IMR-90 (cell line): ENCODE measurements around the gene SRXN1. TPM values are rescaled to one million over a fixed set of nuclear protein-coding genes. Genes with fewer than 3 reads are reported as not detected.
A peak's percentile ranks its signal among the peaks of the same experiment; 100 is the strongest.

Experiments used
- ATAC-seq: fragments of 200-7000 bp; cut with Tn5 transposase; 2 replicates; pipeline ENCODE4 v1.9.1; 2020; ENCODE audit warnings: low read depth, mild to moderate bottlenecking, moderate library complexity
- Bru-seq: library from RNA; stranded (reverse); fragments of 400-500 nt; gene quantifications from one replicate; lab custom pipeline; 2021; lab: Mats Ljungman, UMichigan
- BruChase-seq, 2 experiments: library from RNA; stranded (reverse); fragments of 400-500 nt; gene quantifications; one replicate each; lab custom pipeline; 2021; lab: Mats Ljungman, UMichigan
- BruUV-seq: library from RNA; stranded (reverse); fragments of 400-500 nt; replicated peaks from 2 replicates; lab custom pipeline; 2021; lab: Mats Ljungman, UMichigan
- CTCF ChIA-PET: fragments of 300-600 bp; formaldehyde crosslinking; extraction: SDS; loops from one replicate; lab custom pipeline; 2021; ENCODE audit warnings: antibody characterized with exemption; lab: Yijun Ruan, JAX
- POLR2A ChIA-PET: fragments of 300-600 bp; sonication (Branson Sonifier 250); formaldehyde crosslinking; loops from one replicate; lab custom pipeline; 2022; ENCODE audit warnings: antibody characterized with exemption; ENCODE audit not compliant: unreplicated experiment; lab: Charles Lee
- DNase-seq: peaks from one replicate; pipeline ENCODE4 v3.0.0; 2013
- H2AFZ ChIP-seq: replicated peaks from 2 replicates; pipeline ENCODE3; 2013; ENCODE audit warnings: low read length, mild to moderate bottlenecking; ENCODE audit not compliant: poor library complexity
- H2AK5ac ChIP-seq: 2 replicates; pipeline ENCODE4 v1.6.1; 2013; ENCODE audit warnings: low read depth, low read length, inconsistent platforms
- H2AK9ac ChIP-seq: replicated peaks from 2 replicates; pipeline ENCODE3; 2013; ENCODE audit warnings: mild to moderate bottlenecking, low read depth, low read length, moderate library complexity; ENCODE audit not compliant: poor library complexity
- H2BK120ac ChIP-seq: 2 replicates; pipeline ENCODE4 v1.6.1; 2013; ENCODE audit warnings: low read depth, low read length, inconsistent platforms
- H2BK15ac ChIP-seq: 3 replicates; pipeline ENCODE4 v1.6.1; 2013; ENCODE audit warnings: low read depth, low read length, inconsistent platforms
- H2BK20ac ChIP-seq: 2 replicates; pipeline ENCODE4 v1.6.1; 2013; ENCODE audit warnings: low read depth, mild to moderate bottlenecking, inconsistent platforms, low read length, moderate library complexity
- H2BK5ac ChIP-seq: 2 replicates; pipeline ENCODE4 v1.6.1; 2013; ENCODE audit warnings: mild to moderate bottlenecking, low read depth, low read length, inconsistent platforms; ENCODE audit not compliant: poor library complexity, severe bottlenecking
- H3K14ac ChIP-seq: replicated peaks from 2 replicates; pipeline ENCODE4 v1.6.1; 2013; ENCODE audit warnings: low read depth, low read length, inconsistent platforms
- H3K18ac ChIP-seq: 2 replicates; pipeline ENCODE4 v1.6.1; 2013; ENCODE audit warnings: low read depth, low read length, control low read depth
- H3K23ac ChIP-seq: 2 replicates; pipeline ENCODE4 v1.6.1; 2013; ENCODE audit warnings: low read depth, low read length, inconsistent platforms
- H3K27ac ChIP-seq: 2 replicates; pipeline ENCODE4 v1.5.1; 2013; ENCODE audit warnings: mild to moderate bottlenecking, control low read depth, low read length; ENCODE audit not compliant: insufficient read depth
- H3K27me3 ChIP-seq: 2 replicates; pipeline ENCODE4 v1.6.1; 2013; ENCODE audit warnings: low read length; ENCODE audit not compliant: control insufficient read depth, insufficient read depth
- H3K36me3 ChIP-seq: 2 replicates; pipeline ENCODE4 v1.6.1; 2013; ENCODE audit warnings: low read length, mixed read lengths; ENCODE audit not compliant: control insufficient read depth, insufficient read depth
- H3K4ac ChIP-seq: 2 replicates; pipeline ENCODE4 v1.6.1; 2013; ENCODE audit warnings: low read depth, low read length, inconsistent platforms
- H3K4me1 ChIP-seq: 2 replicates; pipeline ENCODE4 v1.6.1; 2013; ENCODE audit warnings: low read length, mixed read lengths; ENCODE audit not compliant: control insufficient read depth, insufficient read depth
- H3K4me2 ChIP-seq: 2 replicates; pipeline ENCODE4 v1.6.1; 2013; ENCODE audit warnings: low read depth, mild to moderate bottlenecking, control low read depth, low read length, moderate library complexity
- H3K4me3 ChIP-seq: 2 replicates; pipeline ENCODE4 v1.5.1; 2013; ENCODE audit warnings: low read depth, mild to moderate bottlenecking, control low read depth, low read length, moderate library complexity; ENCODE audit not compliant: insufficient read depth
- H3K56ac ChIP-seq: 2 replicates; pipeline ENCODE4 v1.6.1; 2013; ENCODE audit warnings: low read length, inconsistent platforms; ENCODE audit not compliant: insufficient read depth; ENCODE audit errors: extremely low read depth
- H3K79me1 ChIP-seq, 2 experiments: 2 replicates each; pipeline ENCODE4 v1.6.1; 2013; ENCODE audit warnings: low read length in 2 of 2, inconsistent platforms in 1 of 2, low read depth in 1 of 2
- H3K9ac ChIP-seq: 2 replicates; pipeline ENCODE4 v1.6.1; 2013; ENCODE audit warnings: low read depth, low read length, control low read depth
- H3K9me1 ChIP-seq: 2 replicates; pipeline ENCODE4 v1.6.1; 2013; ENCODE audit warnings: low read length, inconsistent platforms; ENCODE audit not compliant: insufficient read depth
- H3K9me3 ChIP-seq: 2 replicates; pipeline ENCODE4 v1.6.1; 2013; ENCODE audit warnings: low read length; ENCODE audit not compliant: control insufficient read depth, insufficient read depth
- H4K20me1 ChIP-seq: 2 replicates; pipeline ENCODE4 v1.6.1; 2013; ENCODE audit warnings: low read length, inconsistent platforms; ENCODE audit not compliant: insufficient read depth
- H4K5ac ChIP-seq: 2 replicates; pipeline ENCODE4 v1.6.1; 2013; ENCODE audit warnings: mild to moderate bottlenecking, low read depth, low read length, control low read depth
- H4K8ac ChIP-seq, 2 experiments: 2 replicates each; pipeline ENCODE4 v1.6.1; 2013; ENCODE audit warnings: low read depth in 2 of 2, low read length in 2 of 2, control low read depth in 1 of 2, inconsistent platforms in 1 of 2
- H4K91ac ChIP-seq: 2 replicates; pipeline ENCODE4 v1.6.1; 2013; ENCODE audit warnings: low read depth, low read length, inconsistent platforms; ENCODE audit not compliant: insufficient read depth
- CEBPB ChIP-seq: IDR thresholded peaks from 2 replicates; pipeline ENCODE4 v1.6.1; 2012; ENCODE audit warnings: low read depth, low read length, improper control_type of control experiment
- ELK1 ChIP-seq: fragments of 150-350 bp; IDR thresholded peaks from 2 replicates; pipeline ENCODE4 v1.6.1; 2016; ENCODE audit warnings: low read depth, mild to moderate bottlenecking, low read length, moderate library complexity, borderline replicate concordance
- FOS ChIP-seq: fragments of 150-350 bp; IDR thresholded peaks from 2 replicates; pipeline ENCODE4 v1.6.1; 2016; ENCODE audit warnings: low read depth, low read length
- MAFK ChIP-seq: IDR thresholded peaks from 2 replicates; pipeline ENCODE4 v1.6.1; 2012; ENCODE audit warnings: low read depth, low read length, improper control_type of control experiment
- MXI1 ChIP-seq: IDR thresholded peaks from 2 replicates; pipeline ENCODE4 v1.6.1; 2012; ENCODE audit warnings: low read depth, mild to moderate bottlenecking, low read length, moderate library complexity, borderline replicate concordance
- NFE2L2 ChIP-seq: fragments of 150-350 bp; IDR thresholded peaks from 2 replicates; pipeline ENCODE4 v1.6.1; 2016; ENCODE audit warnings: low read depth, mild to moderate bottlenecking, low read length
- POLR2A ChIP-seq: IDR thresholded peaks from 2 replicates; pipeline ENCODE4 v1.6.1; 2012; ENCODE audit warnings: mild to moderate bottlenecking, low read depth, low read length
- RAD21 ChIP-seq: IDR thresholded peaks from 2 replicates; pipeline ENCODE4 v1.6.1; 2012; ENCODE audit warnings: low read length, improper control_type of control experiment
- RCOR1 ChIP-seq: IDR thresholded peaks from 2 replicates; pipeline ENCODE4 v1.6.1; 2012; ENCODE audit warnings: mild to moderate bottlenecking, low read length, improper control_type of control experiment; ENCODE audit not compliant: insufficient replicate concordance
- RFX5 ChIP-seq: IDR thresholded peaks from 2 replicates; pipeline ENCODE4 v1.8.0; 2012; ENCODE audit warnings: low read depth, mild to moderate bottlenecking, low read length, moderate library complexity
- SMC3 ChIP-seq: fragments of 150-350 bp; IDR thresholded peaks from 2 replicates; pipeline ENCODE4 v1.6.1; 2016; ENCODE audit warnings: low read depth, mild to moderate bottlenecking, antibody characterized with exemption, low read length, moderate library complexity
- USF2 ChIP-seq: fragments of 150-350 bp; IDR thresholded peaks from 2 replicates; pipeline ENCODE4 v1.6.1; 2017; ENCODE audit warnings: mild to moderate bottlenecking, antibody characterized with exemption, low read length, low read depth
- WGBS, 2 experiments: methylation state at CpG; one replicate each; pipeline versions ENCODE4 v1.1.5 to v1.1.7; 2013; ENCODE audit warnings: missing lambda C conversion rate in 2 of 2; ENCODE audit not compliant: insufficient read length in 1 of 2; ENCODE audit errors: extremely low coverage in 2 of 2; 5-methylcytosine and 5-hydroxymethylcytosine counted together
- dilution Hi-C: fragments of 300-500 bp; cut with HindIII; formaldehyde crosslinking; loops from one replicate; pipeline ENCODE4 v1.14.3; 2018; ENCODE audit warnings: low sequenced_read_pairs; ENCODE audit not compliant: unreplicated experiment
- in situ Hi-C: fragments of 300-500 bp; cut with MboI; formaldehyde crosslinking; loops from 3 replicates; pipeline ENCODE4 v1.14.3; 2019; ENCODE audit warnings: low sequenced_read_pairs, inconsistent platforms, mixed read lengths
- intact Hi-C: fragments of 100-400 bp; cut with micrococcal nuclease; formaldehyde crosslinking; loops from 2 replicates; pipeline ENCODE4 v1.10.0; 2022
- long read RNA-seq: library from polyadenylated mRNA; unstranded; transcript quantifications from one replicate; pipeline ENCODE4 v2.0.0, GENCODE V29; 2021; ENCODE audit not compliant: unreplicated experiment
- polyA plus RNA-seq, 3 experiments: library from polyadenylated mRNA; depleted of rRNA; stranded (reverse); fragments of >200 nt; gene quantifications; 2 replicates each; pipeline ENCODE4 v1.2.3, GENCODE V29; 2012; ENCODE audit warnings: low replicate concordance in 1 of 3
- total RNA-seq: library from RNA; depleted of rRNA; stranded (reverse); fragments of >200 nt; gene quantifications from 2 replicates; pipeline ENCODE4 v1.2.3, GENCODE V29; 2012; rRNA removed
- TF ChIP-seq, protein P1 (sequence below): conservative IDR thresholded peaks from 2 replicates; pipeline ENCODE4 v1.5.1; 2012; ENCODE audit warnings: mild to moderate bottlenecking, low read depth, low read length, improper control_type of control experiment

SRXN1 gene
- total RNA-seq (63.0 and 71.2 TPM in 2 replicates), polyA plus RNA-seq (2012; rRNA removed) (41.1 and 51.2 TPM in 2 replicates), Bru-seq, nascent RNA (percentile 54 among the genes with signal in this experiment), BruChase-seq, experiment 1, labeled RNA remaining after a 6-hour chase (percentile 56 among the genes with signal in this experiment), BruChase-seq, experiment 2, labeled RNA remaining after a 2-hour chase (percentile 71 among the genes with signal in this experiment)
- 16.0 and 36.9 TPM in 2 replicates for polyA plus RNA-seq (2012; cell fraction: cytosol; rRNA removed)
- 17.6 and 20.9 TPM in 2 replicates for polyA plus RNA-seq (2012; cell fraction: nucleus; rRNA removed; ENCODE audit: low replicate concordance)
- long read RNA-seq, transcript SRXN1-201 (2 exons, 2,698 nt) = major isoform, 262 of 315 reads
- long read RNA-seq, partial matches to known transcripts = 0 of 315 reads
- long read RNA-seq, other reads (novel, unspliced or antisense) = 53 of 315 reads

GRCh38 chr20:653110-653589 is at the start of gene SRXN1:
SRXN1 (minus strand) TSS chr20:653200; CDS start chr20:653185, 15 bp downstream.
- H3K4me2 ChIP-seq = peak within 1 kb of the TSS; percentile 81
- H2AK5ac ChIP-seq = peak within 1 kb of the TSS; percentile 92
- dilution Hi-C loops = no loop called here
- ATAC-seq (peak; percentile 94), DNase-seq (peak; percentile 93)
- H3K9me1 ChIP-seq = peaks cover 5% of the 10 kb centered on the region
- peaks cover 23% of the 10 kb centered on the region for H3K36me3 ChIP-seq
- WGBS, 2 experiments = 1% methylated on average over 42 of the region's 74 CpGs; no CpG with 5 or more reads in 1 of the 2 experiments
- peak within 1 kb of the TSS; percentile 82 for H4K91ac ChIP-seq
- H2BK5ac ChIP-seq = peak within 1 kb of the TSS; percentile 100
- peak within 1 kb of the TSS; percentile 96 for H3K9ac ChIP-seq
- H3K79me1 ChIP-seq = peaks cover 28 to 48% of the 10 kb centered on the region in 2 experiments
- peak within 1 kb of the TSS; percentile 79 for H3K4me3 ChIP-seq
- H2BK120ac ChIP-seq = peak within 1 kb of the TSS; percentile 96
- POLR2A ChIA-PET = no interaction called here
- intact Hi-C loops = loop anchor here (5.0 kb wide), 1 partner anchor 74 kb away; no protein-coding TSS in a partner anchor
- peaks cover 25% of the 10 kb centered on the region for H4K20me1 ChIP-seq
- CTCF ChIA-PET = no interaction called here
- peak within 1 kb of the TSS; percentile 90 for H3K27ac ChIP-seq
- peak within 1 kb of the TSS; percentile 93; the same call in 2 of the 3 replicates for H2BK15ac ChIP-seq
- peaks cover 3% of the 10 kb centered on the region; the same call in 1 of the 2 replicates for H3K27me3 ChIP-seq
- H2AK9ac ChIP-seq = peak within 1 kb of the TSS; percentile 82
- peak within 1 kb of the TSS; percentile 82 for H3K23ac ChIP-seq
- no TSS peak for BruUV-seq
- peak within 1 kb of the TSS; percentile 67 to 80 for H4K8ac ChIP-seq
- H3K56ac ChIP-seq = peak within 1 kb of the TSS; percentile 78
- in situ Hi-C loops = loop anchor here (10.0 kb wide), 3 partner anchors 108 to 298 kb away; partner anchors contain the start of gene CSNK2A1
- peaks cover 12% of the 10 kb centered on the region for H3K4me1 ChIP-seq
- no peaks in the 10 kb centered on the region for H3K9me3 ChIP-seq
- peak within 1 kb of the TSS; percentile 83 for H3K14ac ChIP-seq
- peak within 1 kb of the TSS; percentile 96 for H2AFZ ChIP-seq
- H4K5ac ChIP-seq = peak within 1 kb of the TSS; percentile 38
- H2BK20ac ChIP-seq = peak within 1 kb of the TSS; percentile 88
- H3K4ac ChIP-seq = peak within 1 kb of the TSS; percentile 95
- H3K18ac ChIP-seq = peak within 1 kb of the TSS; percentile 70
- TF ChIP-seq RAD21 = peak; percentile 51
- TF ChIP-seq, protein P1, sequence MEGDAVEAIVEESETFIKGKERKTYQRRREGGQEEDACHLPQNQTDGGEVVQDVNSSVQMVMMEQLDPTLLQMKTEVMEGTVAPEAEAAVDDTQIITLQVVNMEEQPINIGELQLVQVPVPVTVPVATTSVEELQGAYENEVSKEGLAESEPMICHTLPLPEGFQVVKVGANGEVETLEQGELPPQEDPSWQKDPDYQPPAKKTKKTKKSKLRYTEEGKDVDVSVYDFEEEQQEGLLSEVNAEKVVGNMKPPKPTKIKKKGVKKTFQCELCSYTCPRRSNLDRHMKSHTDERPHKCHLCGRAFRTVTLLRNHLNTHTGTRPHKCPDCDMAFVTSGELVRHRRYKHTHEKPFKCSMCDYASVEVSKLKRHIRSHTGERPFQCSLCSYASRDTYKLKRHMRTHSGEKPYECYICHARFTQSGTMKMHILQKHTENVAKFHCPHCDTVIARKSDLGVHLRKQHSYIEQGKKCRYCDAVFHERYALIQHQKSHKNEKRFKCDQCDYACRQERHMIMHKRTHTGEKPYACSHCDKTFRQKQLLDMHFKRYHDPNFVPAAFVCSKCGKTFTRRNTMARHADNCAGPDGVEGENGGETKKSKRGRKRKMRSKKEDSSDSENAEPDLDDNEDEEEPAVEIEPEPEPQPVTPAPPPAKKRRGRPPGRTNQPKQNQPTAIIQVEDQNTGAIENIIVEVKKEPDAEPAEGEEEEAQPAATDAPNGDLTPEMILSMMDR = peak; percentile 76
- TF ChIP-seq RFX5 = no peak
- peak; percentile 89 for TF ChIP-seq POLR2A
- no peak for TF ChIP-seq ELK1
- TF ChIP-seq CEBPB = no peak
- TF ChIP-seq RCOR1 = no peak
- no peak for TF ChIP-seq MAFK
- TF ChIP-seq FOS = peak; percentile 54
- TF ChIP-seq MXI1 = no peak
- peak; percentile 93; the same call in 1 of the 2 replicates for TF ChIP-seq NFE2L2
- TF ChIP-seq SMC3 = peak; percentile 44
- no peak for TF ChIP-seq USF2
